CD4-positive, CD25-positive, alpha-beta regulatory T cell (primary cell): ENCODE measurements around the gene CYP2U1. TPM values are rescaled to one million over a fixed set of nuclear protein-coding genes. Genes with fewer than 3 reads are reported as not detected.
A peak's percentile ranks its signal among the peaks of the same experiment; 100 is the strongest.

ENCODE experiments used
- ATAC-seq, 2 donors: fragments of 150-1000 bp; cut with Tn5 transposase; one replicate each; pipeline ENCODE4 v1.10.0; 2021; ENCODE audit warnings: low read depth in 2 of 2, moderate number of reproducible peaks in 2 of 2, moderate library complexity in 1 of 2
- DNase-seq, 3 donors: peaks; one replicate each; pipeline versions ENCODE4 v3.0.0 to v3.0.0-alpha.2; 2012 to 2022; ENCODE audit warnings: mixed read lengths in 1 of 3
- H3K27ac ChIP-seq: one replicate; pipeline ENCODE4 v1.7.0; 2013; ENCODE audit warnings: mild to moderate bottlenecking, low read length; ENCODE audit not compliant: insufficient read depth, poor library complexity, severe bottlenecking
- H3K27me3 ChIP-seq: one replicate; pipeline ENCODE4 v1.7.0; 2013; ENCODE audit warnings: low read length; ENCODE audit not compliant: control insufficient read depth, insufficient read depth
- H3K36me3 ChIP-seq: one replicate; pipeline ENCODE4 v1.7.0; 2013; ENCODE audit warnings: mild to moderate bottlenecking, low read length, moderate library complexity; ENCODE audit not compliant: control insufficient read depth, insufficient read depth
- H3K4me1 ChIP-seq: 2 replicates; pipeline ENCODE4 v1.7.0; 2013; ENCODE audit warnings: mild to moderate bottlenecking, low read length; ENCODE audit not compliant: insufficient read depth, control insufficient read depth, poor library complexity, severe bottlenecking
- H3K4me3 ChIP-seq: one replicate; pipeline ENCODE4 v1.7.0; 2013; ENCODE audit warnings: low read depth, mild to moderate bottlenecking, low read length, moderate library complexity
- H3K9me3 ChIP-seq, 2 experiments: 1 replicate in 1 of 2; 2 replicates in 1 of 2; pipeline ENCODE4 v1.7.0; 2013; ENCODE audit warnings: low read length in 2 of 2, mild to moderate bottlenecking in 1 of 2, moderate library complexity in 1 of 2; ENCODE audit not compliant: control insufficient read depth in 2 of 2
- H3K27ac Mint-ChIP-seq, 3 donors: one replicate each; pipeline ENCODE4 v1.8.0; 2020 to 2022; ENCODE audit warnings: mild to moderate bottlenecking in 3 of 3, mixed read lengths in 3 of 3, moderate library complexity in 2 of 3
- H3K27me3 Mint-ChIP-seq: one replicate; pipeline ENCODE4 v1.8.0; 2022; ENCODE audit warnings: mild to moderate bottlenecking, mixed read lengths
- H3K36me3 Mint-ChIP-seq: one replicate; pipeline ENCODE4 v1.8.0; 2020; ENCODE audit warnings: mixed read lengths
- H3K4me1 Mint-ChIP-seq, 4 donors: one replicate each; pipeline ENCODE4 v1.8.0; 2020 to 2022; ENCODE audit warnings: mixed read lengths in 4 of 4, mild to moderate bottlenecking in 1 of 4
- H3K4me3 Mint-ChIP-seq, 4 donors: one replicate each; pipeline ENCODE4 v1.8.0; 2020 to 2022; ENCODE audit warnings: mild to moderate bottlenecking in 4 of 4, mixed read lengths in 4 of 4, moderate library complexity in 3 of 4
- H3K9me3 Mint-ChIP-seq, 7 donors: one replicate each; pipeline ENCODE4 v1.8.0; 2020 to 2022; ENCODE audit warnings: mixed read lengths in 7 of 7, mild to moderate bottlenecking in 3 of 7, moderate library complexity in 2 of 7
- polyA plus RNA-seq, 4 donors: library from polyadenylated mRNA; unstranded; fragments of 300-500 nt; fragmentation: Illumina TruSeq; gene quantifications; one replicate each; pipeline ENCODE4 v1.2.3, GENCODE V29; 2021
- total RNA-seq: library from RNA; stranded (reverse); gene quantifications from one replicate; pipeline ENCODE4 v1.2.3, GENCODE V29; 2022

The CYP2U1 gene
- total and polyA plus RNA-seq, 5 donors from 2014 or later, result 1.1 to 2.6 (median 1.9) TPM

GRCh38 chr4:107989537-107990386 is 58.4 kb downstream of the CYP2U1 start, which contains the start of gene HADH:
TSS of gene HADH (plus strand) at chr4:107989889. CDS start at chr4:107989933, 44 bp downstream.
- no peaks in the 10 kb centered on the region for H3K36me3 ChIP-seq
- Mint-ChIP-seq H3K27me3 (no peaks in the 10 kb centered on the region), H3K9me3 (peaks cover 0 to 2% (median 0%) of the 10 kb centered on the region in 7 donors), H3K27ac (peak within 1 kb of the TSS; percentile 83 to 93 (median 86)), H3K4me3 (peak within 1 kb of the TSS; percentile 86 to 99 (median 96)), H3K36me3 (no peaks in the 10 kb centered on the region), H3K4me1 (peaks cover 26 to 67% (median 39%) of the 10 kb centered on the region in 4 donors)
- H3K9me3 ChIP-seq, result no peaks in the 10 kb centered on the region
- peak within 1 kb of the TSS; percentile 76 for H3K27ac ChIP-seq
- H3K4me3 ChIP-seq, result peak within 1 kb of the TSS; percentile 95
- no peaks in the 10 kb centered on the region for H3K27me3 ChIP-seq
- peaks cover 40% of the 10 kb centered on the region for H3K4me1 ChIP-seq
- ATAC-seq (peak; percentile 99 to 100), DNase-seq (peak; percentile 91 to 96 (median 95))

- Mint-ChIP-seq H3K4me1 (peaks cover 31 to 76% (median 49%) of the 10 kb centered on the region in 4 donors), H3K27me3 (no peaks in the 10 kb centered on the region), H3K4me3 (peak overlapping the region in 2 of 4 donors; percentile 86 to 95), H3K36me3 (peaks cover 10% of the 10 kb centered on the region), H3K27ac (no peak overlapping the region), H3K9me3 (peaks cover 0 to 2% (median 0%) of the 10 kb centered on the region in 7 donors)
- H3K27ac ChIP-seq, result no peak overlapping the region
- peaks cover 2% of the 10 kb centered on the region for H3K36me3 ChIP-seq
- DNase-seq, result no peak
- no peak for ATAC-seq
- no peaks in the 10 kb centered on the region for H3K27me3 ChIP-seq
- peak overlapping the region; percentile 2 for H3K4me3 ChIP-seq
- H3K4me1 ChIP-seq, result peaks cover 40% of the 10 kb centered on the region
- no peaks in the 10 kb centered on the region for H3K9me3 ChIP-seq
These were observed 60.7 kb downstream of the CYP2U1 start for GRCh38 chr4:107991945-107992630.

GRCh38 chr4:107993969-107994368 is 62.6 kb downstream of the CYP2U1 start:
- ATAC-seq, result no peak
- Mint-ChIP-seq H3K27ac (no peak overlapping the region), H3K4me1 (peaks cover 31 to 74% (median 50%) of the 10 kb centered on the region in 4 donors), H3K36me3 (peaks cover 14% of the 10 kb centered on the region), H3K4me3 (peak overlapping the region in 1 of 4 donors; percentile 58), H3K27me3 (no peaks in the 10 kb centered on the region), H3K9me3 (peaks cover 0 to 2% (median 0%) of the 10 kb centered on the region in 7 donors)
- H3K27me3 ChIP-seq, result no peaks in the 10 kb centered on the region
- H3K4me3 ChIP-seq, result no peak overlapping the region
- no peak for DNase-seq
- peaks cover 34% of the 10 kb centered on the region for H3K4me1 ChIP-seq
- H3K36me3 ChIP-seq, result peaks cover 2% of the 10 kb centered on the region
- H3K9me3 ChIP-seq, result no peaks in the 10 kb centered on the region
- H3K27ac ChIP-seq, result no peak overlapping the region

GRCh38 chr4:107994894-107995293 is 63.5 kb downstream of the CYP2U1 start:
- no peaks in the 10 kb centered on the region for H3K27me3 Mint-ChIP-seq
- peak overlapping the region in 2 of 4 donors; percentile 36 to 64 for H3K4me3 Mint-ChIP-seq
- H3K36me3 Mint-ChIP-seq, result peaks cover 17% of the 10 kb centered on the region
- H3K27ac Mint-ChIP-seq, result peak overlapping the region in 2 of 3 donors; percentile 3 to 16
- Histone ChIP-seq H3K4me3 (no peak overlapping the region), H3K27ac (no peak overlapping the region), H3K36me3 (peaks cover 2% of the 10 kb centered on the region), H3K9me3 (no peaks in the 10 kb centered on the region), H3K4me1 (peaks cover 28% of the 10 kb centered on the region), H3K27me3 (no peaks in the 10 kb centered on the region)
- no peak for ATAC-seq
- no peak for DNase-seq
- peaks cover 0 to 2% (median 0%) of the 10 kb centered on the region in 7 donors for H3K9me3 Mint-ChIP-seq
- H3K4me1 Mint-ChIP-seq, result peaks cover 26 to 71% (median 47%) of the 10 kb centered on the region in 4 donors

GRCh38 chr4:107996949-107997788 is 65.8 kb downstream of the CYP2U1 start:
- Histone ChIP-seq H3K9me3 (no peaks in the 10 kb centered on the region), H3K4me3 (no peak overlapping the region), H3K36me3 (peaks cover 2% of the 10 kb centered on the region), H3K27me3 (no peaks in the 10 kb centered on the region), H3K4me1 (peaks cover 6% of the 10 kb centered on the region), H3K27ac (no peak overlapping the region)
- Mint-ChIP-seq H3K4me1 (peaks cover 29 to 56% (median 36%) of the 10 kb centered on the region in 4 donors), H3K27me3 (no peaks in the 10 kb centered on the region), H3K36me3 (peaks cover 25% of the 10 kb centered on the region), H3K4me3 (no peak overlapping the region), H3K9me3 (peaks cover 0 to 2% (median 0%) of the 10 kb centered on the region in 7 donors), H3K27ac (peak overlapping the region in 2 of 3 donors; percentile 14 to 50)
- ATAC-seq (no peak), DNase-seq (no peak)

GRCh38 chr4:107997794-107998193 is 66.4 kb downstream of the CYP2U1 start:
- Histone ChIP-seq H3K9me3 (no peaks in the 10 kb centered on the region), H3K27me3 (no peaks in the 10 kb centered on the region), H3K36me3 (peaks cover 2% of the 10 kb centered on the region), H3K4me1 (no peaks in the 10 kb centered on the region), H3K27ac (no peak overlapping the region), H3K4me3 (no peak overlapping the region)
- Mint-ChIP-seq H3K27ac (peak overlapping the region in 1 of 3 donors; percentile 39), H3K36me3 (peaks cover 28% of the 10 kb centered on the region), H3K9me3 (peaks cover 0 to 2% (median 0%) of the 10 kb centered on the region in 7 donors), H3K4me3 (no peak overlapping the region), H3K4me1 (peaks cover 28 to 51% (median 31%) of the 10 kb centered on the region in 4 donors), H3K27me3 (no peaks in the 10 kb centered on the region)
- no peak for DNase-seq
- no peak for ATAC-seq

- no peak overlapping the region for H3K4me3 ChIP-seq
- H3K9me3 Mint-ChIP-seq, result peaks cover 0 to 2% (median 0%) of the 10 kb centered on the region in 7 donors
- H3K27me3 Mint-ChIP-seq, result no peaks in the 10 kb centered on the region
- no peak overlapping the region for H3K27ac ChIP-seq
- peaks cover 12 to 48% (median 25%) of the 10 kb centered on the region in 4 donors for H3K4me1 Mint-ChIP-seq
- H3K4me1 ChIP-seq, result peaks cover 3% of the 10 kb centered on the region
- ATAC-seq (no peak), DNase-seq (no peak)
- no peak overlapping the region for H3K4me3 Mint-ChIP-seq
- H3K36me3 ChIP-seq, result peaks cover 2% of the 10 kb centered on the region
- peaks cover 28% of the 10 kb centered on the region for H3K36me3 Mint-ChIP-seq
- H3K9me3 ChIP-seq, result no peaks in the 10 kb centered on the region
- no peak overlapping the region for H3K27ac Mint-ChIP-seq
- no peaks in the 10 kb centered on the region for H3K27me3 ChIP-seq
These were observed 68.7 kb downstream of the CYP2U1 start for GRCh38 chr4:107999932-108000539.
